Activated T-helper 9 cell treated with anti-CD3 and anti-CD28 coated beads, Interleukin-2, amount 50 U/mL, for 16 hours (primary cell): ENCODE measurements around the gene AASDHPPT.

Experiments used
- DNase-seq: peaks from one replicate; pipeline ENCODE4 v3.0.0-alpha.2; 2020; ENCODE audit warnings: low read depth

The AASDHPPT gene

DNA sequence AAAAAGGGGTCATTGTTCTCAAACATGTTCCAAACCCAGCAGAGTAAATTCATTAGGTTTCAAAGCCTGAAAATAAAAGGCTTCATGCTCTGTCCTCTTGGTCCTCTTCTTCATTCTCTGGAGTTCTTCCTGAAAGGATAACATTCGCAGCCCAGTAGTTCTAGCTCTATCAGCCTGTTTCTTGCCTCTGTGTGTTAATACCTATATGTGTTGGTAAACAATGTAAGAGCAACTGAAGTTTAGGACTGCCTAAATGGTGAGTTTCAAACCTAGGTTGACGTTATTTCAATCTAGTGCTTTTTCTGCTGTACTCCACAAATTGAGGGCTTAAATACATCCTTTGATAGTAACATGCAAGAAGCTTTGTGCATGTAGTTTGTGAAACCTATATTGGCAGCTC, 9.4 kb downstream of the AASDHPPT start:
- no peak for DNase-seq

DNA sequence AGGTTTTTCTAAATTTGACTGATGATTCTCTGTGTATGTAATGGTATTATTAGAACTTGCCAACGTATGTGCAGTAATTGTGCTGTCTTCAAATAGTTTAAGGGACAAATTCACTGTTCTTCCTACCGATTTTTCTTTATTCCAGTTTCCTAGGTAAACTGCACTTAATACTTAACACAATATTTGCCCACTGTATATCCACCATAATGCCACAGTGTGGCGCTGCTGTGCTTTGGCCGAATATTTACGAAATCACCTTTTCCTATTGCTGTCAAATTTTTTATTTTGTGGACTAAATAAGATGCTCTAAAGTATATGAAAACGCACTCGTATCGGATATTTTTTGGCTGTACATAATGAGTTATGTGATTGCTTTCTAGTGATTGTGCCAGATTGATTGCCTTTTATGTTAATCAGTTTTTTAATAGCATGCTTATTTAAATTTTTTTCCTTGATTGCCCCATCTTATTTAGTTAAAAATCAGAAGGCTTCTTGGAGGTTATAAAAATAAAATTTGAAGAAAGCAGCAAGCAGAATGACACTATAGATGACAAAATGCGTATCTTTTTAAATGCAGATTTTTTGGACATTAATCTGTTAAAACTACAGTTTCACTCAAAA, 10.5 kb downstream of the AASDHPPT start:
- no peak for DNase-seq

DNA sequence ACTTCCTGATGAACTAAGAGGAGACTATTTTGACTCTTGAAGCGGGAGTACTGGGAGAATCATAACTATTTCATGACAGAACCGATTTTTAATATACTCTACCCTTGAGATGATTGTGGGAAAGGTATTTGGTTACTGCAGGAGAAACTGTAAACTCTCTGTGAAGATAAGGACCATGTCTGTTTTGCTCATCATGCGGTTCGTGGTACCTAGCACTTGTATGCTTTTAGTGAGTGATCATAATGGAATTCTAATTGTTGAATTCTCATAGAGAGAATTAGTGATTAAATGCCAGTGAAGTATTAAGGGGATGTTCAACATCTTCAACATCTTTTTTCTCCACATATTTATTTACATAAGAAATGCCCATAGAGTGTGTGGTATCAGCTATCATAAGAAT, 11.4 kb downstream of the AASDHPPT start:
- no peak for DNase-seq

DNA sequence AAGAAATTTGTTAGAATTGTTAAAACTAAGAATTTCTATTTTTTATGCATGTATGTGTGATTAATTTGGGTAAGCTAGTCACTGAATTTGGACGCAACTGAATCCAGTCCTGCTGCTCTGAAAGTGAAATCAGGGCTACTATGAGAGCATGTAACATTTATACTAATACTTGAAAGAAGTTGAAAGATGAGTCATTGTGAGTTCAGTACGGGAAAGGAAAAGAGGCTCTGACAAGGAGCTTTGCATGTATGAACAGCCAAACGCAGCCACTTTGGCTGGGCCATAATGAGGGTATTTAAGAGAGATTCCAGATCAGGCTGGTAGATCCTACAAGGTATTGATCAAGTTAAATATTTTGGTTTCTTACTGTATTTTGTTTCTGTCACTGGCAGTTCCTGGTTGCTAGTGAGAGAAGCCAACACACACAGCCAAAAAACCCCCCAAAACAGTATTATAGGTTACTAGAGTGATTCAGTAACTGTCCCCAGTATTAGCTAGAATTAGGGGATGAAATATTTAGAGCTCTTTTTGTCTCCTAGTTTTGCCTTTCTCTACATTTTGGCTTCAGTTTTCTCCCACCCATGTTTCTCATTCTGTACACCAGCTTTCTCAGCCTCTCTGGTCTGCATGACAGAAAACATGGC, 14.1 kb downstream of the AASDHPPT start:
- no peak for DNase-seq

DNA sequence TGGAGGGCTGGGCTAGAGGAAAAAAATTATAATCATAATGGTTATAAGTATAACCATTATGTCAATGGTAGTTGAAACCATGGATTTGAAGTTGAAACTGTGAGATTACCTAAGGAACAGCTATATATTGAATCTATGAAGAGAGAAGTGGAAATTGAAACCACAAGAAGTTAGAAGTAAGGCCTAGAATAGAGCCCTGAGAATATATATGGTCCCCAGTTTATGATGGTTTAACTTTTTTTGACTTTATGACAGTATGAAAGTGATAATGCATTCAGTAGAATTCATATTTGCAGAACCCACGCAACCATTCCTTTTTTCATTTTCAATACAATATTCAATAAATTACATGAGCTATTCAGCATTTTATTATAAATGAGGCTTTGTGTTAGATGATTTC, 15.0 kb downstream of the AASDHPPT start:
- no peak for DNase-seq

DNA sequence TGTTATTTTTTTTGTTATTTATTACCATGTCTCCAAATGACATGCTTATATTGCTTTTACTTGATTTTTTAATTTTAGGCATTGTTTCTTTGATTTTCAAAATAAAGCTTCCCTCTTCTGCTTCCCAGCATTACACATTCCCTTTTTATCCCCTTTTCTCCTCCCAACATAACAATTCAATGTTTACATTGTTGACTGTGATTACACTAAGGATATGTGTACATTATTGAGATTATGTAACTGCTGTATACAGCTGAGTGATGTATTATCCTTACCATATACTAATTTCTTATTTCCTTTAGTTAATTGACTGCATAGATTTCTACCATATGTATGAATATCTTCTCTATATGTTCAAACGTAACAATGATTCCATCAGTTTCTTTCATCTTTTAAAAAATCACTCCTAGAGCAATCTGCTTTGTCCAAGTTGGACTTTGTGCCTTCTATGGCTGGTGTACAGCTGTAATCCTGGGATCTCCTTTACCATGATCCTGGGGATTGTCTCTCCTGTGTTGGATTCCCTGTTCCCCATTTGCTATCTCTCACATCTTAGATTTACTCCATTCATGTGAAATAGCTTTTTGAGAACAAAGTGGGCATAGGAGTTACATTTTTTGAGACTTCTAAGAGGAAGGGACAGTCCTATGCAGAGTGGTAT, 21.6 kb downstream of the AASDHPPT start:
- no peak for DNase-seq

DNA sequence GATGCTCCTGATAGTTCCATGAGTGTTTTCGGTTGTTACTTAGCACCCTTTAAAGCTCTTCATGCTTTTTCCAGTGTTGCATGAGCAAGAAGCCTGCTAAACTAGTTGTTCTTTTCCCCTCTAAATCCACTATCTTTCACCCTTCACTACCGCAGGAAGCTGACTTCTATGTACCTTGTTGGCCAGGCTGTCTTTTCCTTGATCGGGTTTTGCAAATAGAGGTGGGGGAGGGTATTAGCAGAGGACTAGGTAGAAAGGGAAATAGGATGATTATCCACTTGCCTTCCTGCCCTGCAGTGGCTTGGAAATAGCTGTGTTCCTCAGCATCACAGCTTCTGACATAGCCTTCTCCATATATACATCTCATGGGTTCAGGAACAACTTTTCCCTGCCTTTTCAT, 23.9 kb downstream of the AASDHPPT start:
- DNase-seq, result no peak

DNA sequence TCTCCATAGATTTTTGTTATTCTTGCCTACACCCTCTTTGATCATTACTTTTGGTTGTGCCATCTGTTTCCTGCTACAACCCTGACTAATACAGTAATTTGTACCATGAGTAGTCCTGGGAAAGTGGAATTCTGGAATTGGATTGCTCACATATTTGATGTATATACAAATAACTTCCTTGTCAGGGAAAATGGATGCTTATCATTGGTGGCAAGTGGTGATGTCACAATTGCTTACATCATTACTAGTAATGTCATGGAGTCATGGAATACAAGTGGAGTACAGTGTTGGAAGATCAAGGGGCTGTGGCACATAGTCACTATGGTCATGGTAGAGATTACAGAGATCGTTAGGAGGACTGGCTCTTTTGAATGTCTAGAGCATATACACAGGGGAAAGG, 24.4 kb downstream of the AASDHPPT start:
- DNase-seq, result no peak

DNA sequence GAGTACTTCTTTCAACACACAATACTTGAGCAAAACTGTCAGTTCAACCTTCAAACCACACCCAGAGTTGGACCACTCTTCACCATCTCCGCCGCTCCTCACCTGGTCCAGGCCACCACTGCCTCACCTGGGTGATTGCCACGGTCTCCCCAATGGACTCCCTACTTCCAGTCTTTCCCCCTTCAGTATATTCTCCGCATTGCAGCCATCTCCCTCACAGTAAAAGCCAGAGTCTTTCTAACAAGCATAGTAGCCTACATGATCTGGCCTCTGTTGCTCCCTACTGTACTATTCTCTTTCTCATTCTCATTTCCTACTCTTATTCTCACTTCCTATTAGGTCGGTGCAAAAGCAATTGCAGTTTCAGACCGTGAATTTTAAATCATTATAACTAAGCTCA, 28.5 kb downstream of the AASDHPPT start:
- no peak for DNase-seq

DNA sequence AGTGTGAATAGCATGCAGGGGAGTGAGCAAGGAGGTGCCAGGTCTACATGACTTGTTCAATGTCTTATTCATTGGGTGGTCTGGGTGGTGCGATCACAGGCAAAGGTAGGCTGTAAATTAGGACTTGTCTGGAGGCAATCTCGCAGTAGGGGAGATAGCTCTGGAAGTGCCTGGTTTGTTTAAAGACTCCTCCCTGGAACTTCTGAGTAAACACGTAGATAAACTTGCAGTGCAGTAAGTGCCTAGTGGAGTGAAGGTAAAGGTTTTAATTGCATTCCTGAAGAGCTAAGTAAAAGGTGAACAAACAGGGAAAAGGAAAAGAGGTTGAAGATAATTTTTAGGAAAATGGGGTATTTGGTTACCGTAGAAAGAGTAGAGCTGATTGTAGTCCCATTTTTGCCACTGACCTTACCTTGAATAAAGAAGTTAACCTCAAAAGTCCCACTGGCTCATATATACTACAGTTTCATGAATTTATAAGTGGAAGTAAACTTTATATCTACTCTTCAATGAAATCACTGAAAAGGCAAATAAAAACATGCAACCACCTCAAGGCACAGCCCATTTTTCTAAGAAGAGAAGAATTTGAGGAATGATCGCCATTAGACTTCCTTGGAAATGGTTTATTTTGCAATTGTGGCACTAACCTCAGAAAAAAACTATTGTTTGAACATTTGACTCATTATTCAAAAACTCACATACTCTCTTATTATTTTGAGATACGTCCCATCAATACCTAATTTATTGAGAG, 44.3 kb downstream of the AASDHPPT start:
- DNase-seq, result no peak

DNA sequence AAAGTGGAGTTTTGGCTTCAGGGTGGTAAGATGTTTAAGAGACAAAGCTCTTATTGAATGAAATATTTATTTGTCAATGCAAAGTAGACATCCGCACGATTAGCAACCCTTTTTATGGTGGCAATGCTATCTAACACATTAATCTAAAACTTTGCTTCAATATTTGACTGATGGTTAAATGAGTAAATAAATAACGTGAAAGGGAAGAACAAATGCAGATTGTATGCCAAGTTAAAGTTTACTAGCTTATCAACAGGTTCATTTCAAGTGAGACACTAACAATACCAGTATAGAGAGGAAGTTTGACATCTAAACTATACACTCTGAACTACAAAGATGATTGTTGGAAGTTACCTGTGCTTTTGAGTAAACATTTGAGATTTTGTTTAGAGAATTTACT, 50.1 kb downstream of the AASDHPPT start:
- DNase-seq, result no peak

DNA sequence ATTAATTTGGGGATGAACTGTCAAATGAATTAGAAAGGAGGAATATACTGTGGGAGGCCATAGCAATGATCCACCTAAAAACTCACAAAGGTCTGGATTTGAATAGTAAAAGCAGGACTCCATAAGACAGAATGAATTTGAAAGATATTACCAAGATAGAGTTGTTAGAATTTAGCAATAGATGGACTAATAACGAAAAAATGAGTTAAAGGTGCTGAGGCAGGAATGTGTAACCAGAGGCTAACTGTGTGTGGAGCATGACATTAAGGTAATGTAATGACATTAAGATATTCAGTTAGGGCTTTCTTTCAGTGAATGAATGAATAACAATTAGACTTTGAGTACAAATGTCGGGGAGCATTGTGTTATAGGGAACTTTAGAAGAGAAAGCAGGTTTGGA, 51.3 kb downstream of the AASDHPPT start:
- no peak for DNase-seq

DNA sequence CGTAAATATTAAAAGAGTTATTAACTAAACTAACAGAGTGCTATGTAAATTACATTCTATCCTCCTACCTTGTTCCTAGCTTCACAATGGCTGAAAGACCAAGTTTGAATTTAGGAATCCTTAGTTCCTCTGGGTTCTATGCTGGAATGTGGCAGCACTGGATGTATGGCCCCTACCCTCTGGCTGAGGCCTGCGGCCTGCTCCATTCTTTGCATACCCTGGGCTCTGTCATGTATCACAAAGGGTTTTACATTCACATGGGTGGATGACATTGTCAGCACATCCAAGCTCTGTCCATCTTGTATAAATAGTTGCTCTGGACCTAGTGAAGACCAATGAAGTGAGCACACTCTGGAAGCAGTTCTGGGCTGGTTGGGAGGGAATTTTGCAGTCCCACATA, 54.5 kb downstream of the AASDHPPT start:
- no peak for DNase-seq

DNA sequence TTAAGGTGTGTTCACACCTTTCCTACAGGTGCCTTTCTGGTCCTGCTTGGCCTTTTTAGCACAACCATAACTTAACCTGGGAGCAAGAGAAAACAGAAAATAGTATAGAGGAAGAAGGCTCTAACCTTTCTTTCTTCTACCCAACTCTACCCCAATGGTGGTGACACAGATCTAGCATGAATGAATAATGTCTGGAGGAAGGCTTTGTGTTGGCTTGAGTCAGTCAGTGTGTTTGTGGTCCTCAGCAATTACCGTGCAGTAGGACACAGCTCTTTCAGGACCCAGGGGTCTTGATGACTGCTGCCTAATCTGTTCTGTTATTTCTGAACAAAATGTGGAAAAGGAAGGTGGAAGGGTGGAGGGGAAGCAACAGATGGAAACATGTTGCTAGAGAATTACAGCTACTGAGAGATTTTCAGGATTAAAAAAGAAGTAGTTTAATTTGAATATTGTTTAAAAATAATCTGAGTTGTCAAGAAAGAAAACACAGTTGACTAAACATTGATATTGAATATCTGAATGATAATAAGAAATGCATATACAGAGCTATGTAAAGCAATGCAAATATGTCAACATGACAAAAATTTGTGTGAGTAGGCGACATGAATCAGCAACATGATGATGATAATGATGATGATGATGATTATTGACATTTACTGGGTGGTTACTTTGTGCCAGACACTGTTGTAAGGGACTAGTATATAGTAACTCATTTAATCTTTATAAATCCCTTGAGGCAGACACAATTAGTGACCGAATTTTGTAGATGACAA, 55.3 kb downstream of the AASDHPPT start:
- DNase-seq, result no peak

DNA sequence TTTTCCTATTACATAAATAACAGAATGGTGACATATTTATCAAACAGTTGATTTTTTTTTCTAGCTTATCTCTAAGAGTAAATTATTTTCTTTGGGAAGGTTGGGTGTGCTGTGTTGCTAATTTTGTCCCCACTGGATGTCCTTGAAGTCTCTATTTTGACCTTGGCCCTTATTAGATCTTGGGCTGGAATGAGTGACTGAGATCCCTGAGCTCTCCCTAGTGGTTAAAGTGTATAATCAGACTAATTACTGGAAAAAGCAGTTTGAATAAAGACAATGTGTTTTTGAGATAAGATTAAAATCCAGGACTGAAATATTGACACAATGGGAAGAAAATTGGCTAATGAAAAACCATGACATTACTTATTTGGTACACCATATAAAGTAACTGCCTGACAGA, 56.1 kb downstream of the AASDHPPT start:
- DNase-seq, result no peak

DNA sequence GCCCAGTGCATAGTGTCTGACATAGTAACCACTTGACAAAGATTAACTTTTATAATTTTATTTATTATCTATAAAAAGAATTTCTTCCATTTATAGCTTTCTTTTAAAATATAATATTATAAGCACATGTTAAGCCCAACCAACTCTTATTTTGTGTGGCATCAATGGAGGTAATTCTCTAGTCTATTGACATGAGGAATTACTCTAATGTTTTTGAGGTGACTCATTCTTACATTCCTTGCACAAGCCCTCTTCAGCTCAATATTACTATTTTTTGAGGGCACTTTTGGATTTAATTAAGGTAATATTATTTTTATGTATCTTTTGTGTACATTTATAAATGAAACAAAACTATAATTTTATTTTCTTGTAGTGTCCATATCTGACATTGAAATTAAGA, 59.6 kb downstream of the AASDHPPT start:
- DNase-seq, result no peak

DNA sequence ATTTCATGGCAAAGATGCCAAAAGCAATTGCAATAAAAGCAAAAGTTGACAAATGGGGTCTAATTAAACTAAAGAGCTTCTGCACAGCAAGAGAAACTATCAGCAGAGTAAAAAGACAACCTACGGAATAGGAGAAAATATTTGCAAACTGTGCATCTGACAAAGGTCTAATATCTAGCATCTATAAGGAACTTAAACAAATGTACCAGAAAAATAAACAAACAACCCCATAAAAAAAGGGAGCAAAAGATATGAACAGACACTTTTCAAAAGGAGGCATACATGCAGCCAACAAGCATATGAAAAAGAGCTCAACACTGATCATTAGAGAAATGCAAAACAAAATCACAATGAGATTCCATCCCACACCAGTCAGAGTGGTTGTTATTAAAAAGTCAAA, 60.3 kb downstream of the AASDHPPT start:
- no peak for DNase-seq
